Epithelial cell of esophagus (primary cell): Measurements from ENCODE around the gene ANO6.
"Not testable (repeated sequence)": the region's sequence is repeated elsewhere in the genome, so short reads cannot be mapped to it uniquely, and the experiment has no call there.

ENCODE experiments used
- DNase-seq: peaks from one replicate; pipeline ENCODE4 v3.0.0; 2010; ENCODE audit warnings: low read depth
- H3K4me3 ChIP-seq: 2 replicates; pipeline ENCODE4 v1.5.1; 2011; ENCODE audit warnings: mild to moderate bottlenecking, low read length, control low read depth
- TF ChIP-seq, protein P1 (sequence below): IDR thresholded peaks from 2 replicates; pipeline ENCODE4 v1.5.1; 2011; ENCODE audit warnings: low read depth, mild to moderate bottlenecking, low read length, control low read depth, inconsistent platforms; ENCODE audit not compliant: insufficient read depth; ENCODE audit errors: missing control alignments

ANO6 gene, protein sequence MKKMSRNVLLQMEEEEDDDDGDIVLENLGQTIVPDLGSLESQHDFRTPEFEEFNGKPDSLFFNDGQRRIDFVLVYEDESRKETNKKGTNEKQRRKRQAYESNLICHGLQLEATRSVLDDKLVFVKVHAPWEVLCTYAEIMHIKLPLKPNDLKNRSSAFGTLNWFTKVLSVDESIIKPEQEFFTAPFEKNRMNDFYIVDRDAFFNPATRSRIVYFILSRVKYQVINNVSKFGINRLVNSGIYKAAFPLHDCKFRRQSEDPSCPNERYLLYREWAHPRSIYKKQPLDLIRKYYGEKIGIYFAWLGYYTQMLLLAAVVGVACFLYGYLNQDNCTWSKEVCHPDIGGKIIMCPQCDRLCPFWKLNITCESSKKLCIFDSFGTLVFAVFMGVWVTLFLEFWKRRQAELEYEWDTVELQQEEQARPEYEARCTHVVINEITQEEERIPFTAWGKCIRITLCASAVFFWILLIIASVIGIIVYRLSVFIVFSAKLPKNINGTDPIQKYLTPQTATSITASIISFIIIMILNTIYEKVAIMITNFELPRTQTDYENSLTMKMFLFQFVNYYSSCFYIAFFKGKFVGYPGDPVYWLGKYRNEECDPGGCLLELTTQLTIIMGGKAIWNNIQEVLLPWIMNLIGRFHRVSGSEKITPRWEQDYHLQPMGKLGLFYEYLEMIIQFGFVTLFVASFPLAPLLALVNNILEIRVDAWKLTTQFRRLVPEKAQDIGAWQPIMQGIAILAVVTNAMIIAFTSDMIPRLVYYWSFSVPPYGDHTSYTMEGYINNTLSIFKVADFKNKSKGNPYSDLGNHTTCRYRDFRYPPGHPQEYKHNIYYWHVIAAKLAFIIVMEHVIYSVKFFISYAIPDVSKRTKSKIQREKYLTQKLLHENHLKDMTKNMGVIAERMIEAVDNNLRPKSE

DNA sequence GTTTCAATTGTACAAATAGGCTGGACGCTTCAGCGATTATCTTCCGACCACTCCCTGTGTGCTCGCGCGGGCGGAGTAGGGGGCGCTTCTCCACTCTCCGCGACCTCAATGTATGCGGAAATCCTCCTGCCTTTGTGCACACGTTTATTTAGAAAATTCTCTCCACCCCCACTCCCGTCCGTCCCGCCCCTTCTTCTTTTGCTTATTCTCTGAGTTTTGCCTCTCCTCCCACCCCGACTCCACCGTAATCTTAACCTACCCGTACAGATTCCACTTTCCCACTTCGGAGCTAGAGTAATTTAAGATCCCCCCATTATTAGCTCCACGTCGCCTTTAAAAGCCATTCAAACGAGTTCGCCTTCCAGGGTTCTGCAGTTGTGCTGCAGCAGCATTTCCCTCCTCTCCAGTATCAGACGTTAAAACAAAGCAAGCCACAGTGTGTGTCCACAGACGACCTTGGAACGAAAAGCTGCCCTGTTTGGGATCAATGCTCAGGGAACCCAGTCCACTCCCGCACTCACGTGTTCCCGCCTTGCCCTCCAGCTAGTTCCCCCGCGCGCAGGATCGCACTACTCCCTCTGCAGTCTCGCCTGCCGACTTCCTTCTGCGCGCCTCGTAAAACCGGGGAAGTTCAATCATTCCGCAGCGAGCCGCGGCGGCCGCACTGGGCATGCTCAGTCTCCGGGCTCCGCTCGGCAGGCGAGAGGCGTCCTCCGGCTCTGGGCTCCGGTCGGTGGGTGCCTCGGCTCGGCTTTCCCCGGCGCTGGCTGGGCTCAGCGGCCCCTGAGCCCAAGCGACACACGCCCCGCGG lies at the start of gene ANO6:
Gene ANO6, plus strand, starts transcription at position 677 of the 811 bp plus-strand sequence. CDS start 227 bp downstream, outside the sequence.
- TF ChIP-seq, protein P1, sequence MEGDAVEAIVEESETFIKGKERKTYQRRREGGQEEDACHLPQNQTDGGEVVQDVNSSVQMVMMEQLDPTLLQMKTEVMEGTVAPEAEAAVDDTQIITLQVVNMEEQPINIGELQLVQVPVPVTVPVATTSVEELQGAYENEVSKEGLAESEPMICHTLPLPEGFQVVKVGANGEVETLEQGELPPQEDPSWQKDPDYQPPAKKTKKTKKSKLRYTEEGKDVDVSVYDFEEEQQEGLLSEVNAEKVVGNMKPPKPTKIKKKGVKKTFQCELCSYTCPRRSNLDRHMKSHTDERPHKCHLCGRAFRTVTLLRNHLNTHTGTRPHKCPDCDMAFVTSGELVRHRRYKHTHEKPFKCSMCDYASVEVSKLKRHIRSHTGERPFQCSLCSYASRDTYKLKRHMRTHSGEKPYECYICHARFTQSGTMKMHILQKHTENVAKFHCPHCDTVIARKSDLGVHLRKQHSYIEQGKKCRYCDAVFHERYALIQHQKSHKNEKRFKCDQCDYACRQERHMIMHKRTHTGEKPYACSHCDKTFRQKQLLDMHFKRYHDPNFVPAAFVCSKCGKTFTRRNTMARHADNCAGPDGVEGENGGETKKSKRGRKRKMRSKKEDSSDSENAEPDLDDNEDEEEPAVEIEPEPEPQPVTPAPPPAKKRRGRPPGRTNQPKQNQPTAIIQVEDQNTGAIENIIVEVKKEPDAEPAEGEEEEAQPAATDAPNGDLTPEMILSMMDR: peak; percentile 28
- peak within 1 kb of the TSS; percentile 76 for H3K4me3 ChIP-seq
- DNase-seq: peak; percentile 91

DNA sequence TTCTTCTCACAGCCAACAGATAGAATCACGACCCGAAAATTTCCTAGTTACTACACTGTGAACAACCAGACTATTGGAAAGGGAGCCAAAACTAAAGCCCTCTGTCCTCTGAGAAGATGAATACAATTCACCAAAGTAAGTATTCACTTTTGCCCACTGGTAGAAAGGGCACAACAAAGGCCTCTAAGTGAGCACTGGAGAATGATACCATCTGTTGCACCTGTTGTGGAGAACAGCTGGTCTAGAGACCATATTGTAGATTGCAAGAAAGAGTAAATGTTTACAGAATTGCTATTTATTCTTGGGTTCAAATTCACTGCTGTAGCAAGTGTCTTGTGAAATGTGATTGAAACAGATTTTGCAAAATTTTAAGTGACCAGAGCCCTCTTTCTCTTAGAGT lies 46.9 kb upstream of the ANO6 start:
- no peak overlapping the region for H3K4me3 ChIP-seq
- no peak for DNase-seq
- TF ChIP-seq, protein P1: no peak

DNA sequence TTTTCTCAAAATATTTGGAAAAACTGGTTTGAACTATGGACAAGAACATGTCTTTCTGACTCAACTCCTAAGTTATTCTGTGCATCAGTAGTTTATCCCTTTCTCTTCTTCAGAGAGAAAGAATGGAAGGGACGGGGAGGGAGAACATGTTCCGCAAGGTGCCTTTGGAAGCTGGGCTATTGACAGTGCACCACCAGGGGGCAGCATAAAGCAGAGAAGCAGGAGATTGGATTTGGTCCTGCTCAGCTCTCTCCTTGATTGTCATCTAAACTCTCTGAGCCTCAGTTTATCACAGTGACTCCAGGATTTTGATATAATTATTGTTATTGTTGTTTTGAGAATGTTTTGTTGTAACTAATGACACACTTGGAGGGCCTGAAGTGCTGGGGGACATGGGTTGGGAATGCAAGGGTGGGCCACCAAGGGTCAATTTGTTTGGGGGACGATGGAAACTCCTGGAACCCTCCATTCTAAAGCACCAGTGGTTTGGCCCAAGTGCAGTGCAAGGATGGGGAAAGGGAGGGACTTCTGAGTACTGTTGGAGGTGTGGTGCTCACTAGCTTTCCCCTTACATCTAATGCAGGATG lies 45.3 kb upstream of the ANO6 start:
- TF ChIP-seq, protein P1: peak; percentile 97
- DNase-seq: peak; percentile 86
- no peak overlapping the region for H3K4me3 ChIP-seq

DNA sequence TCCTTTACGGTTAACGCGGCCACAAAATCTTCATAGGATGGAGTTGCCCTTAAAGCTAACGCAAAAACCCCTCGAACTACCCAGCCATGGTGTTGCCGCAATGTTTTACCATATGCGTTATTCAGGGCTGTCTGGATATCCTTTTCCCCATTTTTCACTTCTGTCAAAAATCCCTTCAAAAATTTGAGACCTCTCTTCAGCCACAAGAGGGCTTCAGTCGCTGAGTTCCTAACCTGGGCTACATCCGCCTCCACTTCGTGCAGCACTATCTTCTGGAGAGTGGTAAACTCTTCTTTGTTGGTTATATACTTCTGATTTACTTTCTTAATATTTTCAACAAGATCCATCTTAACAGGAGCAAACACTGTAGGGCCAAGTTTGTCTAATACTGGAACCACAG lies 42.6 kb upstream of the ANO6 start:
- not testable (repeated sequence) for H3K4me3 ChIP-seq, DNase-seq
- TF ChIP-seq, protein P1: peak; percentile 14

DNA sequence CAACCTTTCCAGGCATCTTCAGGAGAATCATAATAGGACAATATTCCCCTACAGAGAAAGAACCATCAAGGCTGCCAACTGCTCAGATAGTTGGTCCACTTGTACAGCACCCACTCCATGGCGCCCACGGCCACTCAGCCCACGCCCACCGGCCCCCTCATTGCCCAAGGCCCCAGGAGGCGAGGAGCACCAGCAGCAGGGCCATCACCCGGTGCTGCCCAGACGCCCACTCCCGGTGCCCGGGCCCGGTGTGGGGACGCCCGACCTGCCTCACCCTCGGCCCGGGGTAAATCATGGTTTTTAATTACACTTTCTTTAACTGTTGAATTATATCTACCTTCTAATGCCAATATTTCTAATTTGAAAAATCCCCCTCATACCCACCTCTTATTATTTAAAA lies 41.3 kb upstream of the ANO6 start:
- TF ChIP-seq, protein P1: no peak
- H3K4me3 ChIP-seq: no peak overlapping the region
- DNase-seq: no peak

DNA sequence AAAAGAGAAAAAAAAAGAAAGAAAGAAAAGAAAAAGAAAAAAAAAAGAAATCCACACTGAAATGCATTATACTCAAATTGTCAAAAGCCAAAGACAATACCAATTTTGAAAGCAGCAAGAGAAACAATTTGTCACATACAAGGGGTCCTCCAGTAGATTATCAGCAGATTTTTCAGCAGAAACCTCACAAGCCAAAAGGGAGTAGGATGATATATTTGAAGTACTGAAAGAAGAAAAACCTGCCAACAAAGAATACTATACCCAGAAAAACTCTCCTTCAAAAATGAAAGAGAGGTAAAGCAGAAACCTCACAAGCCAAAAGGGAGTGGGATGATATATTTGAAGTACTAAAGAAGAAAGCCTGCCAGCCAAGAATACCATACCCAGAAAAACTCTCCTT lies 37.1 kb upstream of the ANO6 start:
- DNase-seq: no peak
- no peak overlapping the region for H3K4me3 ChIP-seq
- TF ChIP-seq, protein P1: no peak
